GM12878 (cell line): ENCODE data around the gene CA5A. TPM values are rescaled to one million over a fixed set of nuclear protein-coding genes. Genes with fewer than 3 reads are reported as not detected.
"Not testable (repeated sequence)": the region's sequence is repeated elsewhere in the genome, so short reads cannot be mapped to it uniquely, and the experiment has no call there.

Experiments
- ATAC-seq: fragments of 200-7000 bp; cut with Tn5 transposase; 3 replicates; pipeline ENCODE4 v1.9.1; 2020; ENCODE audit warnings: mild to moderate bottlenecking, moderate library complexity
- BruUV-seq: library from RNA; stranded (reverse); fragments of 400-500 nt; replicated peaks from 2 replicates; lab custom pipeline; 2021; lab: Mats Ljungman, UMichigan
- CTCF ChIA-PET: fragments of 300-600 bp; sonication (Branson Sonifier 250); formaldehyde crosslinking; extraction: SDS; loops from one replicate; lab custom pipeline; 2021; ENCODE audit warnings: inconsistent platforms; lab: Yijun Ruan, JAX
- POLR2A ChIA-PET: fragments of 350-600 bp; formaldehyde crosslinking; extraction: SDS; loops from one replicate; lab custom pipeline; 2021; ENCODE audit warnings: inconsistent platforms; lab: Charles Lee
- RAD21 ChIA-PET: fragments of 300-600 bp; sonication (Branson Sonifier 250); formaldehyde crosslinking; loops from one replicate; lab custom pipeline; 2023; ENCODE audit warnings: antibody characterized with exemption; ENCODE audit not compliant: unreplicated experiment; lab: Charles Lee
- SMC1A ChIA-PET: fragments of 300-600 bp; sonication (Branson Sonifier 250); formaldehyde crosslinking; loops from one replicate; lab custom pipeline; 2023; ENCODE audit not compliant: unreplicated experiment, uncharacterized antibody; lab: Charles Lee
- DNase-seq: peaks from one replicate; pipeline ENCODE4 v3.0.0-alpha.2; 2011; ENCODE audit warnings: low read depth, low spot score
- FAIRE-seq: peaks from 3 replicates; lab custom pipeline; 2011; peaks lifted over from hg19 to GRCh38; lab: Jason Lieb, UNC
- H2AFZ ChIP-seq: 2 replicates; pipeline ENCODE4 v1.6.0; 2011; ENCODE audit warnings: low read depth, low read length, control low read depth; ENCODE audit not compliant: control insufficient read depth
- H3K27ac ChIP-seq: 2 replicates; pipeline ENCODE4 v1.5.1; 2011; ENCODE audit warnings: control low read depth; ENCODE audit not compliant: control insufficient read depth, insufficient read depth
- H3K27me3 ChIP-seq, 2 experiments: replicated peaks in 1 of 2; 2 replicates each; pipeline versions ENCODE4 v1.6.0 to v1.6.1; 2011; ENCODE audit warnings: low read length in 1 of 2; ENCODE audit not compliant: control insufficient read depth in 2 of 2, insufficient read depth in 2 of 2
- H3K36me3 ChIP-seq, 2 experiments: 2 replicates each; pipeline ENCODE4 v1.5.1; 2011; ENCODE audit warnings: low read length in 1 of 2; ENCODE audit not compliant: control insufficient read depth in 2 of 2, insufficient read depth in 2 of 2
- H3K4me1 ChIP-seq: 2 replicates; pipeline ENCODE4 v1.6.1; 2011; ENCODE audit warnings: mild to moderate bottlenecking, low read length, moderate library complexity, mixed read lengths; ENCODE audit not compliant: control insufficient read depth, insufficient read depth
- H3K4me2 ChIP-seq: 2 replicates; pipeline ENCODE4 v1.6.0; 2011; ENCODE audit warnings: control low read depth; ENCODE audit not compliant: control insufficient read depth, insufficient read depth
- H3K4me3 ChIP-seq: fragments of 200-600 bp; sonication (generic); 2 replicates; pipeline ENCODE4 v1.5.1; 2016
- H3K79me2 ChIP-seq: 2 replicates; pipeline ENCODE4 v1.6.0; 2011; ENCODE audit warnings: low read length; ENCODE audit not compliant: control insufficient read depth, insufficient read depth
- H3K9ac ChIP-seq: 2 replicates; pipeline ENCODE4 v1.8.0; 2011; ENCODE audit warnings: low read length, control low read depth, mixed read lengths; ENCODE audit not compliant: control insufficient read depth, insufficient read depth
- H3K9me3 ChIP-seq: replicated peaks from 3 replicates; pipeline ENCODE4 v1.5.1; 2011; ENCODE audit warnings: mild to moderate bottlenecking, low read length; ENCODE audit not compliant: control insufficient read depth, insufficient read depth
- H4K20me1 ChIP-seq: 2 replicates; pipeline ENCODE4 v1.6.0; 2011; ENCODE audit not compliant: control insufficient read depth, insufficient read depth
- CTCF ChIP-seq, 3 experiments: IDR thresholded peaks in 2 of 3; conservative IDR thresholded peaks in 1 of 3; 2 replicates each; pipeline ENCODE4 v1.5.1; 2011; ENCODE audit warnings: low read depth in 3 of 3, low read length in 3 of 3, mild to moderate bottlenecking in 3 of 3, control low read depth in 2 of 3, moderate library complexity in 2 of 3, inconsistent platforms in 1 of 3, mixed read lengths in 1 of 3; ENCODE audit not compliant: control insufficient read depth in 2 of 3, insufficient read depth in 1 of 3; ENCODE audit errors: extremely low read depth in 1 of 3
- E4F1 ChIP-seq: fragments of 450-650 bp; IDR thresholded peaks from 2 replicates; pipeline ENCODE4 v1.6.1; 2018; ENCODE audit warnings: borderline replicate concordance, mild to moderate bottlenecking; ENCODE audit not compliant: partially characterized antibody
- EZH2 ChIP-seq: IDR thresholded peaks from 2 replicates; pipeline ENCODE4 v1.6.1; 2012; ENCODE audit warnings: low read depth, mild to moderate bottlenecking, control low read depth, inconsistent platforms, low read length, borderline replicate concordance; ENCODE audit not compliant: control insufficient read depth
- ZBTB11 ChIP-seq: fragments of 450-650 bp; formaldehyde crosslinking; IDR thresholded peaks from 2 replicates; pipeline ENCODE4 v1.5.0; 2022; ENCODE audit warnings: mild to moderate bottlenecking, missing genetic modification characterization
- WGBS: methylation state at CpG from one replicate; pipeline ENCODE4 v1.1.6; 2016; ENCODE audit warnings: low lambda C conversion rate; ENCODE audit not compliant: insufficient replicate concordance, insufficient coverage; ENCODE audit errors: missing lambda C conversion rate; 5-methylcytosine and 5-hydroxymethylcytosine counted together
- in situ Hi-C: fragments of 300-500 bp; cut with MboI; formaldehyde crosslinking; loops from 9 replicates; pipeline ENCODE4 v1.14.3; 2018; ENCODE audit warnings: mixed read lengths
- intact Hi-C: fragments of 100-400 bp; cut with micrococcal nuclease; formaldehyde crosslinking; loops from one replicate; pipeline ENCODE4 v1.14.2; 2022; ENCODE audit not compliant: unreplicated experiment
- polyA plus RNA-seq, 11 experiments: library from polyadenylated mRNA; depleted of rRNA in 4 of 11; unstranded in 6 of 11; stranded (reverse) in 5 of 11; fragments of >200 nt; fragmentation: Nextera tagmentation in 4 of 11; fragmentation: Illumina TruSeq in 1 of 11; extraction: Ambion mirVana in 4 of 11; extraction: Trizol in 1 of 11; gene quantifications; 1 replicate in 1 of 11; 2 replicates in 10 of 11; pipeline versions ENCODE4 v1.2.1 to v1.2.3, GENCODE V29; 2011 to 2016; ENCODE audit warnings: inconsistent platforms in 2 of 11, missing spikeins in 2 of 11, low read depth in 1 of 11
- total RNA-seq, 4 experiments: library from RNA; depleted of rRNA in 3 of 4; stranded (reverse); fragments of >200 nt in 3 of 4; fragmentation: Illumina TruSeq in 1 of 4; extraction: Trizol in 1 of 4; gene quantifications; 2 replicates each; pipeline versions ENCODE4 v1.2.1 to v1.2.3, GENCODE V29; 2013 to 2021

The CA5A gene
- total and polyA plus RNA-seq, 10 of the 15 experiments (the other 5 are each of a cell fraction or from before 2014, with no cell fraction given): not detected

- no peak for TF ChIP-seq ZBTB11
- no peak for TF ChIP-seq CTCF (IDR thresholded peaks at IDR 0.05 in 2 of 3, conservative IDR thresholded peaks at IDR 0.05 in 1 of 3; ENCODE audit: control insufficient read depth in 2 of 3, extremely low read depth in 1 of 3, insufficient read depth in 1 of 3, low read depth in 3 of 3, low read length in 3 of 3)
- no peak for TF ChIP-seq E4F1
- no peak for TF ChIP-seq EZH2
Measured at GRCh38 chr16:87895641-87896141, 40.6 kb downstream of the CA5A start (continued).

GRCh38 chr16:87894005-87894404 is 42.3 kb downstream of the CA5A start:
- H3K4me1 ChIP-seq: peaks cover 24% of the 10 kb centered on the region
- H3K79me2 ChIP-seq, DNase-seq, ATAC-seq, FAIRE-seq, BruUV-seq, H3K4me2 ChIP-seq, H4K20me1 ChIP-seq, H3K27ac ChIP-seq, in situ Hi-C loops, H3K9ac ChIP-seq, H3K9me3 ChIP-seq, H3K27me3 ChIP-seq, POLR2A ChIA-PET, intact Hi-C loops, H2AFZ ChIP-seq, H3K4me3 ChIP-seq, H3K36me3 ChIP-seq: not testable (repeated sequence)
- WGBS: 92% methylated on average over 4 of the region's 4 CpGs
- RAD21 ChIA-PET: interaction anchor here (2.6 to 2.7 kb wide), 2 partner anchors 14 to 22 kb away, joined by 6 to 8 read pairs; no protein-coding TSS in a partner anchor
- SMC1A ChIA-PET: interaction anchor here (1.2 kb wide), 1 partner anchor 19 kb away, joined by 3 read pairs; no protein-coding TSS in a partner anchor
- CTCF ChIA-PET: interaction anchor here (1.4 to 3.7 kb wide), 3 partner anchors 19 to 114 kb away, joined by 4 to 23 read pairs (median 6); no protein-coding TSS in a partner anchor
